NT2/D1 (cell line): ENCODE results near the gene YY2.

Source experiments
- YY1 ChIP-seq: IDR thresholded peaks from 2 replicates; pipeline ENCODE4 v1.6.1; 2011; ENCODE audit not compliant: insufficient read length, insufficient read depth
- ZNF274 ChIP-seq: IDR thresholded peaks from 2 replicates; pipeline ENCODE4 v1.6.1; 2011; ENCODE audit warnings: mild to moderate bottlenecking, low read depth, low read length

GRCh38 chrX:21881881-21882574 is 26.2 kb downstream of the YY2 start:
- TF ChIP-seq YY1 (no peak), ZNF274 (no peak)
